GM12891 (cell line): Measurements from ENCODE around the gene NEFH.

ENCODE experiments used
- POLR2A ChIP-seq: IDR thresholded peaks from 2 replicates; pipeline ENCODE4 v1.6.1; 2011; ENCODE audit warnings: low read depth, low read length, control low read depth
- POLR2AphosphoS5 ChIP-seq: IDR thresholded peaks from 2 replicates; pipeline ENCODE4 v1.6.1; 2011; ENCODE audit warnings: low read depth, low read length, control low read depth
- SPI1 ChIP-seq: IDR thresholded peaks from 2 replicates; pipeline ENCODE4 v1.6.1; 2011; ENCODE audit warnings: low read depth, low read length, control low read depth
- TAF1 ChIP-seq: IDR thresholded peaks from 2 replicates; pipeline ENCODE4 v1.6.1; 2011; ENCODE audit warnings: low read depth, low read length, control low read depth

DNA sequence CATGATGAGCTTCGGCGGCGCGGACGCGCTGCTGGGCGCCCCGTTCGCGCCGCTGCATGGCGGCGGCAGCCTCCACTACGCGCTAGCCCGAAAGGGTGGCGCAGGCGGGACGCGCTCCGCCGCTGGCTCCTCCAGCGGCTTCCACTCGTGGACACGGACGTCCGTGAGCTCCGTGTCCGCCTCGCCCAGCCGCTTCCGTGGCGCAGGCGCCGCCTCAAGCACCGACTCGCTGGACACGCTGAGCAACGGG lies 169 bp downstream of the NEFH start:
- no peak for TF ChIP-seq POLR2AphosphoS5
- TF ChIP-seq TAF1 = no peak
- TF ChIP-seq POLR2A = no peak
- TF ChIP-seq SPI1 = no peak
